ENCODE data around the gene NRXN2. TPM values are rescaled to one million over a fixed set of nuclear protein-coding genes. Genes with fewer than 3 reads are reported as not detected.

Gene NRXN2
- polyA plus RNA-seq, 3 donors = 0.07 TPM; not detected in 2

DNA sequence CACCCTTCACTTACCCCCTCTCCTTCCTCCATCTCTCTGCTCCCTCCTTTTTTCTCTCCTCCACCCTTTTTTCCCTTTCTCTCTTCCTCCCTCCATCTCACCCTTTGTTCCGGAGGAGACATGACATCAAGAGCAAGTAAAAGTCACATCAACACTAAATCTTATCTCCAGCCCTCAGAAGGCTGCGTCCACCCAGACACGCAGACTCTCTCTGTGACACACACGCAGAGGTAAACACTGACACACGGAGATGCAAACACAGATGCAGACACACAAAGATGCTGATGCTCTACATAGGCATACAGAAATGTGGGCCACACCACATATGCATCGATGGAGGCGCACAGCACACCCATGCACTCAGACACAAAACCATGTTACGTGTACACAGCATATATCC, 27.0 kb downstream of the NRXN2 start:
- peaks cover 0 to 3% (median 0%) of the 10 kb centered on the region in 7 donors for H3K9me3 Mint-ChIP-seq
- intact Hi-C loops (cut with micrococcal nuclease) = no loop called here

DNA sequence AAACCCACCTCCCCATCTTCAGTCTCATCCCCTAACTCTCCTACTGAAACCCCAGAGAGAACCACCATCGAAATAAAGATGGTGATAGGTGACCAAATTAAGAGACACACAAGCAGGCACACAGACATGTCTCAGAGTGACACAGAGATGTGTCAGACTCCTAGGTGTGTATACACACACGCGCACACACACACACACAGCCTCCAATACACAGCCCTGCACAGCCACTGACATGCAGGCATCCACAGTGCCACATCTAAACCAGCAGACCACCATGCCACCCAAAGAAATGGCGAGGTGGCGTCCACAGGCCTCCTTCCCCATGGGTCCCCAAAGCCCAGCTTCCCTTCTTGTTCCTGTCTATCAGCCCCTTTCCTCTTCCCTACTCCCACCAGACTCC, 27.4 kb downstream of the NRXN2 start:
- Mint-ChIP-seq H3K9me3 (peaks cover 0 to 3% (median 0%) of the 10 kb centered on the region in 7 donors), H3K4me3 (no peak overlapping the region)

More for the DNA sequence above, 27.0 kb downstream of the NRXN2 start:
- H3K4me3 ChIP-seq (replicated peaks in 1 of 3; ENCODE audit: low read depth in 2 of 3, low read length in 3 of 3) = no peak overlapping the region
- H3K27me3 Mint-ChIP-seq (ENCODE audit: low read depth in 3 of 3) = peaks cover 23 to 42% (median 36%) of the 10 kb centered on the region in 3 donors
- H3K4me2 ChIP-seq (replicated peaks; ENCODE audit: extremely low read depth, low read length, poor library complexity, severe bottlenecking) = no peak overlapping the region
- no peak overlapping the region for H3K27ac ChIP-seq (ENCODE audit: low read depth in 1 of 2, low read length in 2 of 2)
- no peaks in the 10 kb centered on the region for H3K36me3 Mint-ChIP-seq
- no peaks in the 10 kb centered on the region for H3K79me2 ChIP-seq (ENCODE audit: insufficient read depth, low read length)
- H3K4me3 Mint-ChIP-seq = no peak overlapping the region
- DNase-seq = no peak
- peaks cover 12% of the 10 kb centered on the region for H3K4me1 Mint-ChIP-seq
- H3K4me1 ChIP-seq (ENCODE audit: control insufficient read depth in 1 of 2, insufficient read depth in 2 of 2, low read length in 2 of 2) = peaks cover 5 to 8% of the 10 kb centered on the region in 2 donors
- no peaks in the 10 kb centered on the region for H4K20me1 ChIP-seq (ENCODE audit: insufficient read depth, low read length)
- H3K9me3 ChIP-seq (replicated peaks in 1 of 2; ENCODE audit: control insufficient read depth in 1 of 2, insufficient read depth in 1 of 2, low read length in 2 of 2) = no peaks in the 10 kb centered on the region
- H3K9ac ChIP-seq (ENCODE audit: insufficient read depth, low read length, poor library complexity, severe bottlenecking) = no peak overlapping the region
- H3K36me3 ChIP-seq (replicated peaks in 1 of 2; ENCODE audit: control insufficient read depth in 1 of 2, insufficient read depth in 2 of 2, low read length in 2 of 2) = no peaks in the 10 kb centered on the region
- peaks cover 4 to 19% of the 10 kb centered on the region in 2 donors for H3K27me3 ChIP-seq (ENCODE audit: control insufficient read depth in 2 of 2, insufficient read depth in 2 of 2, low read length in 2 of 2)
- TF ChIP-seq, protein P1, sequence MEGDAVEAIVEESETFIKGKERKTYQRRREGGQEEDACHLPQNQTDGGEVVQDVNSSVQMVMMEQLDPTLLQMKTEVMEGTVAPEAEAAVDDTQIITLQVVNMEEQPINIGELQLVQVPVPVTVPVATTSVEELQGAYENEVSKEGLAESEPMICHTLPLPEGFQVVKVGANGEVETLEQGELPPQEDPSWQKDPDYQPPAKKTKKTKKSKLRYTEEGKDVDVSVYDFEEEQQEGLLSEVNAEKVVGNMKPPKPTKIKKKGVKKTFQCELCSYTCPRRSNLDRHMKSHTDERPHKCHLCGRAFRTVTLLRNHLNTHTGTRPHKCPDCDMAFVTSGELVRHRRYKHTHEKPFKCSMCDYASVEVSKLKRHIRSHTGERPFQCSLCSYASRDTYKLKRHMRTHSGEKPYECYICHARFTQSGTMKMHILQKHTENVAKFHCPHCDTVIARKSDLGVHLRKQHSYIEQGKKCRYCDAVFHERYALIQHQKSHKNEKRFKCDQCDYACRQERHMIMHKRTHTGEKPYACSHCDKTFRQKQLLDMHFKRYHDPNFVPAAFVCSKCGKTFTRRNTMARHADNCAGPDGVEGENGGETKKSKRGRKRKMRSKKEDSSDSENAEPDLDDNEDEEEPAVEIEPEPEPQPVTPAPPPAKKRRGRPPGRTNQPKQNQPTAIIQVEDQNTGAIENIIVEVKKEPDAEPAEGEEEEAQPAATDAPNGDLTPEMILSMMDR (IDR thresholded peaks at IDR 0.05) = no peak
- WGBS (ENCODE audit: insufficient coverage) = 97% methylated on average over 7 of the region's 8 CpGs
- no peak overlapping the region for H3K27ac Mint-ChIP-seq
- H2AFZ ChIP-seq (ENCODE audit: insufficient read depth, low read depth, low read length, poor library complexity, severe bottlenecking) = no peak overlapping the region

More for the DNA sequence above, 27.4 kb downstream of the NRXN2 start:
- Histone ChIP-seq H3K9me3 (replicated peaks in 1 of 2; ENCODE audit: control insufficient read depth in 1 of 2, insufficient read depth in 1 of 2, low read length in 2 of 2) (no peaks in the 10 kb centered on the region), H3K4me1 (ENCODE audit: control insufficient read depth in 1 of 2, insufficient read depth in 2 of 2, low read length in 2 of 2) (peaks cover 5 to 8% of the 10 kb centered on the region in 2 donors), H2AFZ (ENCODE audit: insufficient read depth, low read depth, low read length, poor library complexity, severe bottlenecking) (no peak overlapping the region), H3K27ac (ENCODE audit: low read depth in 1 of 2, low read length in 2 of 2) (no peak overlapping the region), H3K27me3 (ENCODE audit: control insufficient read depth in 2 of 2, insufficient read depth in 2 of 2, low read length in 2 of 2) (peaks cover 4 to 19% of the 10 kb centered on the region in 2 donors), H3K79me2 (ENCODE audit: insufficient read depth, low read length) (no peaks in the 10 kb centered on the region), H3K4me2 (replicated peaks; ENCODE audit: extremely low read depth, low read length, poor library complexity, severe bottlenecking) (no peak overlapping the region), H3K4me3 (replicated peaks in 1 of 3; ENCODE audit: low read depth in 2 of 3, low read length in 3 of 3) (no peak overlapping the region), H4K20me1 (ENCODE audit: insufficient read depth, low read length) (no peaks in the 10 kb centered on the region), H3K9ac (ENCODE audit: insufficient read depth, low read length, poor library complexity, severe bottlenecking) (no peak overlapping the region), H3K36me3 (replicated peaks in 1 of 2; ENCODE audit: control insufficient read depth in 1 of 2, insufficient read depth in 2 of 2, low read length in 2 of 2) (no peaks in the 10 kb centered on the region)
- no peaks in the 10 kb centered on the region for H3K36me3 Mint-ChIP-seq
- TF ChIP-seq, protein P1 (IDR thresholded peaks at IDR 0.05) = no peak
- no peak overlapping the region for H3K27ac Mint-ChIP-seq
- H3K4me1 Mint-ChIP-seq = peaks cover 12% of the 10 kb centered on the region
- WGBS (ENCODE audit: insufficient coverage) = 97% methylated on average over 5 of the region's 5 CpGs
- DNase-seq = no peak
- intact Hi-C loops (cut with micrococcal nuclease) = no loop called here
- peaks cover 23 to 42% (median 36%) of the 10 kb centered on the region in 3 donors for H3K27me3 Mint-ChIP-seq (ENCODE audit: low read depth in 3 of 3)
